ENCODE results near the gene TRAK1.

The TRAK1 gene

GRCh38 chr3:42262525-42262924 is 171.4 kb downstream of the TRAK1 start:
- DNase-seq = no peak

GRCh38 chr3:42263354-42264346 is 172.5 kb downstream of the TRAK1 start:
- DNase-seq = no peak

GRCh38 chr3:42264399-42265058 is 173.4 kb downstream of the TRAK1 start:
- DNase-seq = no peak

GRCh38 chr3:42265059-42265991 is 174.2 kb downstream of the TRAK1 start:
- DNase-seq = no peak

- DNase-seq = no peak
Measured at GRCh38 chr3:42266085-42266484, 174.9 kb downstream of the TRAK1 start, which contains the start of gene CCK. Gene CCK, minus strand, starts transcription at chr3:42266185. Its CDS starts 2,555 bp downstream, at chr3:42263630.

- DNase-seq = no peak
Measured at GRCh38 chr3:42267878-42268277, 176.7 kb downstream of the TRAK1 start.

GRCh38 chr3:42269647-42270046 is 178.5 kb downstream of the TRAK1 start:
- DNase-seq = no peak

- no peak for DNase-seq
Measured at GRCh38 chr3:42270561-42270960, 179.4 kb downstream of the TRAK1 start.

GRCh38 chr3:42271786-42272185 is 180.6 kb downstream of the TRAK1 start:
- DNase-seq = no peak

GRCh38 chr3:42273361-42273760 is 182.2 kb downstream of the TRAK1 start:
- DNase-seq = no peak

GRCh38 chr3:42274266-42274665 is 183.1 kb downstream of the TRAK1 start:
- no peak for DNase-seq

GRCh38 chr3:42275217-42275616 is 184.1 kb downstream of the TRAK1 start:
- DNase-seq = no peak
